ENCODE results near the gene TPX2.

DNA sequence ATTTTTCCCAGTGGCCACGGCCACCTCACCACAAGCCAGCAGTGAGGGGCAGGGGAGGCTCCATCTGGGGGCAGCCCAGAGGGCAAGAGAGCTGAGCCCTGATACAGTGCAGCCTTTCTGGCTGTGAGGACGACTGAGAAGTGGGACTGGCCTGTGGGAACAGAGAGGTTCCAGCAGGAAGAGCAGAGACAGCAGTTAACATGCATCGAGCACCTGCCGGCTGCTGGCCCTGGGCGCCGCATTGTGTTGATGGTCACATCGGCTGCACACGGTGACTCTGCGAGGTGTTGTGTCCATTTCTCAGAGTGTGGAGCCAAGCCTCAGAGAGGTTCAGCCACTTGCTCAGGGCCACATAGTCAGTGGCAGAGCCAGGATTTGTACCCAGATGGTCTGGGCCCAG is 96.5 kb downstream of the TPX2 start:
- TF ChIP-seq, protein P1, sequence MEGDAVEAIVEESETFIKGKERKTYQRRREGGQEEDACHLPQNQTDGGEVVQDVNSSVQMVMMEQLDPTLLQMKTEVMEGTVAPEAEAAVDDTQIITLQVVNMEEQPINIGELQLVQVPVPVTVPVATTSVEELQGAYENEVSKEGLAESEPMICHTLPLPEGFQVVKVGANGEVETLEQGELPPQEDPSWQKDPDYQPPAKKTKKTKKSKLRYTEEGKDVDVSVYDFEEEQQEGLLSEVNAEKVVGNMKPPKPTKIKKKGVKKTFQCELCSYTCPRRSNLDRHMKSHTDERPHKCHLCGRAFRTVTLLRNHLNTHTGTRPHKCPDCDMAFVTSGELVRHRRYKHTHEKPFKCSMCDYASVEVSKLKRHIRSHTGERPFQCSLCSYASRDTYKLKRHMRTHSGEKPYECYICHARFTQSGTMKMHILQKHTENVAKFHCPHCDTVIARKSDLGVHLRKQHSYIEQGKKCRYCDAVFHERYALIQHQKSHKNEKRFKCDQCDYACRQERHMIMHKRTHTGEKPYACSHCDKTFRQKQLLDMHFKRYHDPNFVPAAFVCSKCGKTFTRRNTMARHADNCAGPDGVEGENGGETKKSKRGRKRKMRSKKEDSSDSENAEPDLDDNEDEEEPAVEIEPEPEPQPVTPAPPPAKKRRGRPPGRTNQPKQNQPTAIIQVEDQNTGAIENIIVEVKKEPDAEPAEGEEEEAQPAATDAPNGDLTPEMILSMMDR (IDR thresholded peaks at IDR 0.05; ENCODE audit: insufficient read depth, low read length, poor library complexity, severe bottlenecking), result no peak
- no peak for TF ChIP-seq EZH2phosphoT487 (conservative IDR thresholded peaks at IDR 0.05; ENCODE audit: low read length)
